Measurements from ENCODE around the gene FAHD2A.
A peak's percentile ranks its signal among the peaks of the same experiment; 100 is the strongest.
"Not testable (repeated sequence)": the region's sequence is repeated elsewhere in the genome, so short reads cannot be mapped to it uniquely, and the experiment has no call there.

Gene FAHD2A

DNA sequence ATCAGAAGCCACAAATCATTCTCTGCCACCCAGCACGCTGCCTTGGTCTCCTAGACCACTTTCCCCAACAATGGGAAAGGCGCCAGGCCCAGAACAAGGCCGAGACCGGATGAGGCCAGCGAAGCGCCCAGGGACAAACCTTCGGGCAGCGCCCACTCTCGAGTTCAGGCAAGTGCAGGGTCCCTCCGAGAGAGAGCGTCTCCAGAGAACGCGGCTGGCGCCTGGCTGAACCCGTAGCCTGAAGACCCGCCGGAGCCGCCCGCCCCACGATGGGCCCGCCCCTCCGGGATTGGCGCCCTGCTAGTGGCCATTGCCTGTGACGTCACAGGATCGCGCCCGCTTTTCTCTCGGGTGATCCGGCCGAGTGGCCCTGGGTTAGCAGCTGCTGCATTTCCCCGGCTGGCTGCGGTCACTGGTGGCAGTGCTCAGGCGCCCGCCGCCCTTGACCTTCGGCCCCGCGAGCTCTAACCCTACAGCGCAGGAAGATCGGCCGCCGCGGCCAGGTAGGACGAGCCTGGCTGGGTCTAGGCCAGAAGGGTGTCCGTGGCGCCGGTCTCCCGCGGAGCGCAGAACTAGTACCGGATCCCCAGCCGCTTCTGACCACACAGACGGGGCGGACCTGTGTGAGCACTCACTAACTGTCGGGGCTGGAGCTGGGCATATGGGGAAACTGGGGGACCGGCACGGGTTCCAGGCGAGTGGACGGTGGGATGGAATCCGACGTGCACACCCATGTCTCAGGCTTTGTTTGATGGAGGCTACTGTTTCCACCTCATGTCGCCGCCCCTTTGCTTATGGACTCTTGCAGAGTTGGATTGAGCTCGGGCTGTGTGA lies at the start of gene FAHD2A:
FAHD2A (plus strand) TSS at position 339 of the 834 bp plus-strand sequence. CDS start 2,851 bp downstream, outside the sequence.
- DNase-seq, result peak; percentile 51 to 88

- no peak for DNase-seq
These were observed 49.4 kb upstream of the FAHD2A start for GRCh38 chr2:95353055-95353575.

- DNase-seq, result no peak
These were observed 48.7 kb upstream of the FAHD2A start for GRCh38 chr2:95353613-95354468.

DNA sequence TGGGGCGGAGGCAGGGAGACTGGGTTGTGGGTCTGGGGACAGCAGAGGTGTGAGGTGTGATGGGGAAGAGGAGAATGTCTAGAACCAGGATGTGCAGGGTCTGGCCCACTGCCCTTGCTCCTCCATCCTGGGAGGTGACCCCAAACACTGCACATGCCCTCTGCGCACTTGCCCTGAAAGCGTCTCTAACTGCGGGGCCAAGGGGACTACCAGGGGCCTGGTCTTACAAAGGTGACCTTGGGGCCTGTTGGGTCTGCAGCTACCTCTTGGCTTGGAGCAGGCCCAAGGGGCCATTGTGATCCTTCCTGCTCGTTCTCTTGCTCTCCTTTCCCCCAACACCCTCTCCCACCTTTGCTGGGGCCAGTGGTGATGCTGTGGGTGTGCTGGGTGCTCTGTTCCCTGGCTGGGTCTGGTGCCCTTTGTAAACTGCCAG lies 48.0 kb upstream of the FAHD2A start:
- DNase-seq, result no peak

- DNase-seq, result no peak
These were observed 47.6 kb upstream of the FAHD2A start for GRCh38 chr2:95354925-95355324.

GRCh38 chr2:95355486-95355885 lies 47.0 kb upstream of the FAHD2A start:
- DNase-seq, result not testable (repeated sequence)

DNA sequence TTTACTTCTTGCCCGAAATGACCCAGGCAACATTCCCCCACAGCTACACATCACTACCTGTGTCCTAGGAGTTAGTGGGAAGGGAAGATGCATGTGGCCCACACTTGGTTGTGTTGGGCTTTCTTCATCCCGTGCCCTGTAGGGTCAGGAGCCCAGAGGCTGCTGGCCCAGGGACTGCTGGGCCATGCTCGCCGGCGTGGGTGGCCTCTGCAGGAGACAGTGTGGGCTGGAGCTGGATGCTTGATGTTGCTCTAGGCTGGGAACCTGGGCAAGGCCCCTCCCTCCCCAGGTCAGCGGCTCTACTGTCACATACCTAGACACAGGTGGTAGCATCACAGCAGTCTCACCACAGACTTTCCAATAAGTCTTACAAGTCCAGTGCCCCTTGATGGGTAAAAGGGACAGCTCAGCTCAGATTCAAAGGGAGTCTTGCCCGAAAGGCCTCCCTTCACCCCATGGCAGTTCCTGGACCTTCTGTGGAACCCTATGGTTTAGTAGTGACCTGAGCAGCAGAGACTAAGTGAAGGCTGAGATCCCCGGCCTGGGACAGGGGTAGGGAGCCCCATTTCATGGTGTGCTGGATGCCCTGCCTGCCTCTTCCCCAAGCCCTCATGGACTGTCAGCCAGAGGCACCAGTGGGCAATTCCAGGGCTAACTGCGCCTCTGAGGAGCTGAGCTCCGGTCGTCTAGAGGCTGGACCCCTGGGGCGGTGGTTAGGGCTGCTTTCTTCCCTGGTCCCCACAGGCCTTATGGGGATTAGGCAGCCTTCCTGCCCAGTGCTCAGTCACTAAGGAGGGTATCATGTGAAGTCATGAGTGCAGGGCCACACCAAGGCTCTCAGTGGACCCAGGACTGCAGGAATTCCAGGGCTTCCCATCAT lies 45.4 kb upstream of the FAHD2A start:
- no peak for DNase-seq

DNA sequence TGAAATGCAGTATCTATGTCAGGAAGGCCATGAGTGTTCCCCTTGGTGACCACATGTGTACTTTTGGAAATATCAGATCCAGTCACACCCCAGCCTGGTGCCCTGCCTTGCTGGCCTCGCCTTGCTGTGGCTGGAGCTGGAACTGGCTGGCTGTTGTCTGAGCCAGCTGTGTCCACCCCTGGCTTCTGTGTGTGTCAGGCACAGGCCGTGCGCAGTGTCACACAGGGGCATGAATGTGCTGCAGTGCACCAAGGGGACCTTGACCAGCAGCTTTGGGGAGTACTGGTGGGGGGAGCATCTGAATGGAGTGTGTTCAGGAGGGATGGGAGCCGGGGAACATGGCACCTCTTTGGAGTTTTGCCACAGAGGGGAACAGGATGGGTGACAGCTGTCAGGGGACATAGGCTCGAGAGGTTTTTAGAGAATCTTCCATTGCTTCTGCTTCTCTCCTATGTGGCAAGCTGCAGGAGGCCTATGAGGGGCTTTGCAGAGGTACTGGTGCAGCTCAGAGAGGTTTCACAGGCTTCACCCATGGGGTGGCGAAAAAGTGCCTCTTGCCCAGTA lies 44.7 kb upstream of the FAHD2A start:
- no peak for DNase-seq

DNA sequence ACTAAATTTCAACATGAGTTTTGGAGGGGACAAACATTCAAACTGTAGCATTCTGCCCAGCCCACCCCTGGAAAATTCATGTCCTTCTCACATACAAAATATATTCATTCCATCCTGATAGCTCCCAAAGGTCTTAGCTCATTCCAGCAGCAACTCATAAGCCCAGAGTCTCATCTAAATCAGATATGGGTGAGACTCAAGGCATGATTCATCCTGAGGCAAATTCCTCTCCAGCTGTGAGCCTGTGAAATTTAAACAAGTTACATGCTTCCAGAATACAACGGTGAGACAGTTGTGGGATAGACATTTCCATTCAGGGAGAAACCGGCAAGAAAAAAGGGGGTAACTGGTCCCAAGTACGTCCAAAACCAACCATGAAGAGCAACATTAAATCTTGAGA lies 43.5 kb upstream of the FAHD2A start:
- DNase-seq, result no peak

- DNase-seq, result no peak
These were observed 43.0 kb upstream of the FAHD2A start for GRCh38 chr2:95359501-95359930.

- DNase-seq, result no peak
These were observed 41.1 kb upstream of the FAHD2A start for GRCh38 chr2:95361216-95361980.

DNA sequence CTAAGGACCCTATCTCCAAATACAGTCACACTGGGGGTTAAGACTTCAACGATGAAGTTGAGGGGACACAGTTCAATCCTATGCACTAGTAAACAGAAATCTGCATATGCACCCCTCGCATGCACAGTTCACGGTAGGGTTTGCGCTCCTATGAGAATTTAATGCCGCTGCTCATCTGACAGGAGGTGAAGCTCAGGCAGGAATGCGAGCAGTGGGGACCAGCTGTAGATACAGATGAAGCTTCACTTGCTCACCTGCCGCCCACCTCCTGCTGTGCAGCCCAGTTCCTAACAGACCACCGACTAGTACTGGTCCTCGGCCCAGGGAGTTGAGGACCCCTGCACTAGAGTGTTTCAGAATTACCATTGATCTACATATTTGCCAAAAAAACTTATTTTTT lies 40.0 kb upstream of the FAHD2A start:
- no peak for DNase-seq

- DNase-seq, result no peak
These were observed 36.0 kb upstream of the FAHD2A start for GRCh38 chr2:95366514-95366913.

DNA sequence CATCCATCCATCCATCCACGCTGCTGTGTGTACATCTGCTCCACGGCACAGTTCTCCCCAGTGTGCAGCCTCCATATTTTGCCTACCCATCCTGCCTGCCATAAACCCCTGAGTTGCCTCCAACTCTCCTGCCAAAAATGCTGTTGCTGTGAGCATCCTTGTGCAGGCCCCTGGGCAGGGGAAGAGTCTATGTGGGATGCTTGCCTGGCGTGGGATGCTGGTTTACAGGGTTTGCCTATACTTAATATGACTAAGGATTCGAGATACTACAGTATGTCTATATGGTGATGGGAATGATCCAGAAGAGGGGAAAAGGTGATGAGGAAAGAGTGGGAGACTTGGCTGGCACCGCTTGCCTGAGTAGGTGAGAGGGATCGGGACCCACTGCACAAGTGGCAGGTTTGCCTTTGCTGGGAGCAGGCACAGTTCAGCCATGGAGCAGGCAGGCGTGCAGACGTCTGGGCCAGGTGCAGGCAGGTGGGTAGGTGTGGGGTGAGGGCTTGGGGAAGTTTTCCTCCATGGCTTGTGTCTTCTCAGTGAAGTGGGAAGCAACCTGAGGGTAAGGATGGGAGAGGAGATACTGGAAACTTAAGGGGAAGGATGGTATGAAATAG lies 30.2 kb upstream of the FAHD2A start:
- no peak for DNase-seq

DNA sequence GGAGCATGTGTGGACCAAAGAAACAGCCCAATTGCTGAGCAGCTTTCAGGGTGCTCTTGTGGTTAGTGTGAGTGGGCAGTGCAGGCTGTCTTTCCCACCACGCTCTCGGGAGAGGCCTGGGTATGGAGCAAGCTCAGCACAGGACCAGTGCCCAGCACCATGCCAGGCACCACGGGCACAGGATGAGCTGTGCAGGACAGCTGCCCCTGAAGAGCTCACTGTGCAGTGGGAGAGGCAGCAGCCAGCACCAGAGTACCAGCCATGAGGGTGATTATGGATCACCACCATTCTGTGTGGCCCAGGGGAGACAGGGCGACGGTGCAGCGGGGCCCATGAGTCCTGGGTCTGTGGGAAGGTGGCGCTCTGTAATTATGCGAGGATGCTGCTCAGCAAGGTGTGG lies 29.7 kb upstream of the FAHD2A start:
- no peak for DNase-seq

GRCh38 chr2:95374029-95374428 lies 28.5 kb upstream of the FAHD2A start:
- no peak for DNase-seq

DNA sequence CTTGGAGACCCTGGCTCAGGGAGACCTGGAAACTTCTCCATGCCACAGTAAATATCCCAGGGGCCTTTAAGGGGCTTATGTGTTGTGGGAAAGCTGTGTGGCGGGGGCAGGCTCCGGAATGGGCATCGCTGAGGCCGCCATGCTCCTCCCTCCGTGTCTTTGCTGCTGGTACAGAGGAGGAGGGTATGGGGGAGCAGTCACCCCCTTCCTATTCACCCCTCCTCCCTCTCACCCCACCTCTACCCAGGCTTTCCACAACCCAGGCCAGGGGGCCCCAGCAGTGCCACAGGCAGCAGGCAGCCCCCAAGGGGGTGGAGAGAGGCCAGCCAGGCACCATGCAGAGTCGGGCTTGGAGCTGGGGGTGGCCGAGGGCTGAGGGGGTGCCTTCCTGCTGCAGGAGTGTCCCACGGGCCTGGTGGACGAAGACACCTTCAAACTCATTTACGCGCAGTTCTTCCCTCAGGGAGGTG lies 28.0 kb upstream of the FAHD2A start:
- no peak for DNase-seq

- no peak for DNase-seq
These were observed 27.5 kb upstream of the FAHD2A start for GRCh38 chr2:95374921-95375471.

- DNase-seq, result no peak
These were observed 26.9 kb upstream of the FAHD2A start for GRCh38 chr2:95375532-95376150.
